Panc1 (cell line): ENCODE data around the gene PCDHA6. TPM values are rescaled to one million over a fixed set of nuclear protein-coding genes. Genes with fewer than 3 reads are reported as not detected.
A peak's percentile ranks its signal among the peaks of the same experiment; 100 is the strongest.
"Not testable (repeated sequence)": the region's sequence is repeated elsewhere in the genome, so short reads cannot be mapped to it uniquely, and the experiment has no call there.

Source experiments
- ATAC-seq: fragments of 200-7000 bp; cut with Tn5 transposase; 2 replicates; pipeline ENCODE4 v1.9.1; 2020; ENCODE audit warnings: mild to moderate bottlenecking, moderate library complexity
- BruUV-seq: library from RNA; stranded (reverse); fragments of 400-500 nt; replicated peaks from 2 replicates; lab custom pipeline; 2021; lab: Mats Ljungman, UMichigan
- CTCF ChIA-PET: fragments of 300-600 bp; sonication (Branson Sonifier 250); formaldehyde crosslinking; loops from one replicate; lab custom pipeline; 2022; ENCODE audit warnings: antibody characterized with exemption; lab: Charles Lee
- POLR2A ChIA-PET: fragments of 300-600 bp; sonication (Branson Sonifier 250); formaldehyde crosslinking; loops from one replicate; lab custom pipeline; 2022; ENCODE audit warnings: antibody characterized with exemption; lab: Charles Lee
- DNase-seq: peaks from one replicate; pipeline ENCODE4 v3.0.0-alpha.2; 2010; ENCODE audit warnings: low read depth, low spot score
- H3K27ac ChIP-seq: 2 replicates; pipeline ENCODE4 v1.5.1; 2011; ENCODE audit warnings: mild to moderate bottlenecking, low read length, inconsistent platforms
- H3K27me3 ChIP-seq: fragments of 200-500 bp; sonication (Bioruptor generic); 2 replicates; pipeline ENCODE4 v1.6.0; 2014; ENCODE audit warnings: low read length, inconsistent platforms; ENCODE audit not compliant: control insufficient read depth, insufficient read depth
- H3K36me3 ChIP-seq: fragments of 200-500 bp; sonication (Bioruptor generic); 2 replicates; pipeline ENCODE4 v1.5.1; 2014; ENCODE audit warnings: inconsistent platforms, mild to moderate bottlenecking, low read length, moderate library complexity; ENCODE audit not compliant: control insufficient read depth, insufficient read depth
- H3K4me1 ChIP-seq: 2 replicates; pipeline ENCODE4 v1.5.1; 2011; ENCODE audit warnings: inconsistent platforms, mild to moderate bottlenecking, low read length, moderate library complexity; ENCODE audit not compliant: control insufficient read depth, insufficient read depth
- H3K4me3 ChIP-seq, 2 experiments: 2 replicates each; pipeline ENCODE4 v1.5.1; 2011 to 2012; ENCODE audit warnings: low read depth in 2 of 2, low read length in 2 of 2, mild to moderate bottlenecking in 2 of 2, inconsistent platforms in 1 of 2, moderate library complexity in 1 of 2
- H3K9me3 ChIP-seq: fragments of 200-500 bp; sonication (Bioruptor generic); 2 replicates; pipeline ENCODE4 v1.5.1; 2014; ENCODE audit warnings: low read depth, mild to moderate bottlenecking, inconsistent platforms, low read length, moderate library complexity; ENCODE audit not compliant: control insufficient read depth, insufficient read depth
- CTCF ChIP-seq: fragments of 450-650 bp; IDR thresholded peaks from 2 replicates; pipeline ENCODE4 v1.5.1; 2017; ENCODE audit warnings: mild to moderate bottlenecking
- SIN3A ChIP-seq: IDR thresholded peaks from 2 replicates; pipeline ENCODE4 v1.6.1; 2012; ENCODE audit warnings: low read depth, mild to moderate bottlenecking, low read length, moderate library complexity, borderline replicate concordance; ENCODE audit not compliant: insufficient read depth
- in situ Hi-C: cut with HindIII; loops from 2 replicates; pipeline ENCODE4 v1.10.0; 2016; ENCODE audit warnings: low sequenced_read_pairs, low pct_unique_long_range_greater_than_20kb
- intact Hi-C: fragments of 100-400 bp; cut with micrococcal nuclease; formaldehyde crosslinking; loops from one replicate; pipeline ENCODE4 v1.10.0; 2022; ENCODE audit not compliant: unreplicated experiment
- total RNA-seq: library from RNA; stranded (reverse); gene quantifications from one replicate; pipeline ENCODE4 v1.2.1, GENCODE V29; 2021; ENCODE audit not compliant: unreplicated experiment

The PCDHA6 gene
- total RNA-seq, 1 experiment from 2014 or later = 0.31 TPM

GRCh38 chr5:140848139-140849102 is 20.7 kb downstream of the PCDHA6 start, which contains the start of gene PCDHA9:
PCDHA9 (plus strand) TSS chr5:140848382; CDS start chr5:140848496, 114 bp downstream.
- H3K4me3 ChIP-seq, in situ Hi-C loops, intact Hi-C loops, BruUV-seq, H3K36me3 ChIP-seq, H3K27ac ChIP-seq, POLR2A ChIA-PET, ATAC-seq, H3K27me3 ChIP-seq, DNase-seq, H3K9me3 ChIP-seq, CTCF ChIA-PET, H3K4me1 ChIP-seq: not testable (repeated sequence)
- TF ChIP-seq CTCF = 0 out of 2 replicates have a peak, but pooled peaks have one; percentile 13

DNA sequence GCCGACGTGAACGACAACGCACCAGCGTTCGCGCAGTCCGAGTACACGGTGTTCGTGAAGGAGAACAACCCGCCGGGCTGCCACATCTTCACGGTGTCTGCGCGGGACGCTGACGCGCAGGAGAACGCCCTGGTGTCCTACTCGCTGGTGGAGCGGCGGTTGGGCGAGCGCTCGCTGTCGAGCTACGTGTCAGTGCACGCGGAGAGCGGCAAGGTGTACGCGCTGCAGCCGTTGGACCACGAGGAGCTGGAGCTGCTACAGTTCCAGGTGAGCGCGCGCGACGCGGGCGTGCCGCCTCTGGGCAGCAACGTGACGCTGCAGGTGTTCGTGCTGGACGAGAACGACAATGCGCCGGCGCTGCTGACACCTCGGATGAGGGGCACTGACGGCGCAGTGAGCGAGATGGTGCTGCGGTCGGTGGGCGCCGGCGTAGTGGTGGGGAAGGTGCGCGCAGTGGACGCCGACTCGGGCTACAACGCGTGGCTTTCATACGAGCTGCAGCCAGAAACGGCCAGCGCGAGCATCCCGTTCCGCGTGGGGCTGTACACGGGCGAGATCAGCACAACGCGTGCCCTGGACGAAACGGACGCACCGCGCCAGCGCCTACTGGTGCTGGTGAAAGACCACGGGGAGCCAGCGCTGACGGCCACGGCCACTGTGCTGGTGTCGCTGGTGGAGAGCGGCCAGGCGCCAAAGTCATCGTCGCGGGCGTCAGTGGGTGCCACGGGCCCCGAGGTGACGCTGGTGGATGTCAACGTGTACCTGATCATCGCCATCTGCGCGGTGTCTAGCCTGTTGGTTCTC is 22.3 kb downstream of the PCDHA6 start:
- BruUV-seq, H3K9me3 ChIP-seq, H3K27ac ChIP-seq, DNase-seq, POLR2A ChIA-PET, H3K27me3 ChIP-seq, H3K4me1 ChIP-seq, H3K4me3 ChIP-seq, H3K36me3 ChIP-seq, ATAC-seq, in situ Hi-C loops, CTCF ChIA-PET, intact Hi-C loops: not testable (repeated sequence)

GRCh38 chr5:140855772-140856674 is 28.3 kb downstream of the PCDHA6 start, which contains the start of gene PCDHA10:
PCDHA10 (plus strand) TSS chr5:140855897; CDS start chr5:140856049, 152 bp downstream.
- H3K9me3 ChIP-seq = no peaks in the 10 kb centered on the region
- H3K27ac ChIP-seq = no peak within 1 kb of the TSS
- no peaks in the 10 kb centered on the region for H3K4me1 ChIP-seq
- H3K4me3 ChIP-seq = no peak within 1 kb of the TSS
- no peaks in the 10 kb centered on the region for H3K36me3 ChIP-seq
- no peak for DNase-seq
- no TSS peak for BruUV-seq
- no peak for ATAC-seq
- ChIA-PET POLR2A (no interaction called here), CTCF (interaction anchor here (1.7 kb wide), 1 partner anchor 184 kb away, joined by 4 read pairs; no protein-coding TSS in a partner anchor)
- intact Hi-C loops (no loop called here), in situ Hi-C loops (no loop called here)
- H3K27me3 ChIP-seq = no peaks in the 10 kb centered on the region
- TF ChIP-seq CTCF (peak; percentile 22; the same call in 1 of the 2 replicates), SIN3A (no peak)
